Liver (tissue), 3 donors: Measurements from ENCODE around the gene NR1D2.

ENCODE experiments used
- SP1 ChIP-seq: IDR thresholded peaks from 2 replicates; pipeline ENCODE4 v1.6.1; 2018; ENCODE audit warnings: antibody characterized with exemption, mild to moderate bottlenecking
- TAF1 ChIP-seq: conservative IDR thresholded peaks from 2 replicates; pipeline ENCODE4 v1.6.1; 2016; ENCODE audit warnings: antibody characterized with exemption, mild to moderate bottlenecking
- YY1 ChIP-seq: IDR thresholded peaks from 2 replicates; pipeline ENCODE4 v1.6.1; 2016; ENCODE audit warnings: antibody characterized with exemption, mild to moderate bottlenecking
- TF ChIP-seq, protein P1 (sequence below): fragments of 150-350 bp; IDR thresholded peaks from 2 replicates; pipeline ENCODE4 v1.5.1; 2017; ENCODE audit warnings: improper control_type of control experiment, low read depth, low read length; ENCODE audit not compliant: missing input control
- TF ChIP-seq, protein P2 (sequence below): IDR thresholded peaks from 2 replicates; pipeline ENCODE4 v1.6.1; 2016; ENCODE audit warnings: antibody characterized with exemption
- TF ChIP-seq, protein P3 (sequence below): IDR thresholded peaks from 2 replicates; pipeline ENCODE4 v1.6.1; 2016; ENCODE audit warnings: antibody characterized with exemption, mild to moderate bottlenecking
- TF ChIP-seq, protein P4 (sequence below): IDR thresholded peaks from 2 replicates; pipeline ENCODE4 v1.6.1; 2016; ENCODE audit warnings: antibody characterized with exemption
- donor health status: healthy.
- donor health status: healthy.

DNA sequence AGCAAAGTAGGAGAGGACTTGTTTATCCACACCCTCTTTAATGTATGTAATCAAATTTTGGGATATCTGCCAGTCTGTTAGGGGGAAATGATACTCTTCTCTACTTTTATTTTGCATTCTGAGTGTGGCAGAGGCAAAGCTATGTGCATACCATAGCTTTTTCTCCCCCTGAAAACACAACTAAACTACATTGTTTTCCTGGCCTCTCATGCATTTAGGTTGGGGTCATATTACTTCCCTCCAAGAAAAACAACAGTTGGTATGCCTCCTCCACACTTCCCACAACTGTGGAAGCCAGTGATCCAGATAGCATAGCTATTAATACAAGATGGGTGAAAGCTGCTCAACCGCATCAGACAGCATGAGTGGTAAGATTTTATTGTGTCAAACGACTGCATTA, 21.3 kb upstream of the NR1D2 start:
- TF ChIP-seq, protein P1, sequence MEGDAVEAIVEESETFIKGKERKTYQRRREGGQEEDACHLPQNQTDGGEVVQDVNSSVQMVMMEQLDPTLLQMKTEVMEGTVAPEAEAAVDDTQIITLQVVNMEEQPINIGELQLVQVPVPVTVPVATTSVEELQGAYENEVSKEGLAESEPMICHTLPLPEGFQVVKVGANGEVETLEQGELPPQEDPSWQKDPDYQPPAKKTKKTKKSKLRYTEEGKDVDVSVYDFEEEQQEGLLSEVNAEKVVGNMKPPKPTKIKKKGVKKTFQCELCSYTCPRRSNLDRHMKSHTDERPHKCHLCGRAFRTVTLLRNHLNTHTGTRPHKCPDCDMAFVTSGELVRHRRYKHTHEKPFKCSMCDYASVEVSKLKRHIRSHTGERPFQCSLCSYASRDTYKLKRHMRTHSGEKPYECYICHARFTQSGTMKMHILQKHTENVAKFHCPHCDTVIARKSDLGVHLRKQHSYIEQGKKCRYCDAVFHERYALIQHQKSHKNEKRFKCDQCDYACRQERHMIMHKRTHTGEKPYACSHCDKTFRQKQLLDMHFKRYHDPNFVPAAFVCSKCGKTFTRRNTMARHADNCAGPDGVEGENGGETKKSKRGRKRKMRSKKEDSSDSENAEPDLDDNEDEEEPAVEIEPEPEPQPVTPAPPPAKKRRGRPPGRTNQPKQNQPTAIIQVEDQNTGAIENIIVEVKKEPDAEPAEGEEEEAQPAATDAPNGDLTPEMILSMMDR = no peak
- TF ChIP-seq SP1 (no peak), YY1 (no peak), TAF1 (no peak)
- TF ChIP-seq, protein P2, sequence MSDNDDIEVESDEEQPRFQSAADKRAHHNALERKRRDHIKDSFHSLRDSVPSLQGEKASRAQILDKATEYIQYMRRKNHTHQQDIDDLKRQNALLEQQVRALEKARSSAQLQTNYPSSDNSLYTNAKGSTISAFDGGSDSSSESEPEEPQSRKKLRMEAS = no peak
- TF ChIP-seq, protein P3, sequence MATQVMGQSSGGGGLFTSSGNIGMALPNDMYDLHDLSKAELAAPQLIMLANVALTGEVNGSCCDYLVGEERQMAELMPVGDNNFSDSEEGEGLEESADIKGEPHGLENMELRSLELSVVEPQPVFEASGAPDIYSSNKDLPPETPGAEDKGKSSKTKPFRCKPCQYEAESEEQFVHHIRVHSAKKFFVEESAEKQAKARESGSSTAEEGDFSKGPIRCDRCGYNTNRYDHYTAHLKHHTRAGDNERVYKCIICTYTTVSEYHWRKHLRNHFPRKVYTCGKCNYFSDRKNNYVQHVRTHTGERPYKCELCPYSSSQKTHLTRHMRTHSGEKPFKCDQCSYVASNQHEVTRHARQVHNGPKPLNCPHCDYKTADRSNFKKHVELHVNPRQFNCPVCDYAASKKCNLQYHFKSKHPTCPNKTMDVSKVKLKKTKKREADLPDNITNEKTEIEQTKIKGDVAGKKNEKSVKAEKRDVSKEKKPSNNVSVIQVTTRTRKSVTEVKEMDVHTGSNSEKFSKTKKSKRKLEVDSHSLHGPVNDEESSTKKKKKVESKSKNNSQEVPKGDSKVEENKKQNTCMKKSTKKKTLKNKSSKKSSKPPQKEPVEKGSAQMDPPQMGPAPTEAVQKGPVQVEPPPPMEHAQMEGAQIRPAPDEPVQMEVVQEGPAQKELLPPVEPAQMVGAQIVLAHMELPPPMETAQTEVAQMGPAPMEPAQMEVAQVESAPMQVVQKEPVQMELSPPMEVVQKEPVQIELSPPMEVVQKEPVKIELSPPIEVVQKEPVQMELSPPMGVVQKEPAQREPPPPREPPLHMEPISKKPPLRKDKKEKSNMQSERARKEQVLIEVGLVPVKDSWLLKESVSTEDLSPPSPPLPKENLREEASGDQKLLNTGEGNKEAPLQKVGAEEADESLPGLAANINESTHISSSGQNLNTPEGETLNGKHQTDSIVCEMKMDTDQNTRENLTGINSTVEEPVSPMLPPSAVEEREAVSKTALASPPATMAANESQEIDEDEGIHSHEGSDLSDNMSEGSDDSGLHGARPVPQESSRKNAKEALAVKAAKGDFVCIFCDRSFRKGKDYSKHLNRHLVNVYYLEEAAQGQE = no peak
- TF ChIP-seq, protein P4, sequence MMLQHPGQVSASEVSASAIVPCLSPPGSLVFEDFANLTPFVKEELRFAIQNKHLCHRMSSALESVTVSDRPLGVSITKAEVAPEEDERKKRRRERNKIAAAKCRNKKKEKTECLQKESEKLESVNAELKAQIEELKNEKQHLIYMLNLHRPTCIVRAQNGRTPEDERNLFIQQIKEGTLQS = no peak
